HL-60/S4 (cell line): ENCODE measurements around the gene TMEM130.

Source experiments
- in situ Hi-C: fragments of 300-500 bp; cut with MboI; formaldehyde crosslinking; loops from 2 replicates; pipeline ENCODE4 v1.14.3; 2022; ENCODE audit warnings: low sequenced_read_pairs

TMEM130 gene

GRCh38 chr7:98842552-98842951, 27.3 kb downstream of the TMEM130 start:
- in situ Hi-C loops: loop anchor here (5.0 kb wide), 1 partner anchor 410 kb away; no protein-coding TSS in a partner anchor

DNA sequence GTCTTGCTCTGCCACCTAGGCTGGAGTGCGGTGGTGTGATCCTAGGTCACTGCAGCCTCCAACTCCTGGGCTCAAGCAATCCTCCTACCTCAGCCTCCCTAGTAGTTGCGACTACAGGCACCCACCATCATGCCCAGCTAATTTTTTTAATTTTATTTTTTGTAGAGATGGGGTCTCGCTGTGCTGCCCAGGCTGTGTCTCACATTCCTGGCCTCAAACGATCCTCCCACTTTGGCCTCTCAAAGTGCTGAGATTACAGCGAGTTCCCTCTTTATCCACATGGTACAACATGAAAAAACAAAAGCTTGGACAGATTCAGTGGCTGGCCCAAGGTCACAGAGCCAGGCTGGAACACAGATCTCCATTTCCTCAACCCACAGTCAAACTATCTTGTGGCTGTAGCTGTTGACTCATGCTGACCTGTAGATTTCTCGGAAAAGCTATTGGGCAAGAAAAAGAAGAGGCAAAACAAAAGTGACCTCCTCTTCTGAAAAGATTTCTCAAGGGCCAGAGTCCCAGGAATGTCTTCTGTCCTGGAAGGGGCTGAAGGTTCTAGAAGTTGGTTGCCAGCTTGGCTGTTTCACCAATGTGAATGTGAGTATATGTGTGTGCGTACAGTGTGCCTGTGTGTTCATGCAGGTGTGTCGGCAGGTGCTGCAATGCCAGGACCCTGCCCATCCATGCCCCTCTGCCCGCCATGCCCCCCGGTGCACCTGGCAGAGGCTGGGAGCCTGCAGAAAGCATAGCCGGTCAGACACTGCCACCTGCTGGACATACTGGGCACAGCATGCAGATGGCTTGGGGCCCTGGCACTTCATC, 28.4 kb downstream of the TMEM130 start:
- in situ Hi-C loops: loop anchor here (5.0 kb wide), 1 partner anchor 409 kb away; no protein-coding TSS in a partner anchor

GRCh38 chr7:98840722-98841121, 29.1 kb downstream of the TMEM130 start:
- in situ Hi-C loops: loop anchor here (5.0 kb wide), 1 partner anchor 408 kb away; no protein-coding TSS in a partner anchor

DNA sequence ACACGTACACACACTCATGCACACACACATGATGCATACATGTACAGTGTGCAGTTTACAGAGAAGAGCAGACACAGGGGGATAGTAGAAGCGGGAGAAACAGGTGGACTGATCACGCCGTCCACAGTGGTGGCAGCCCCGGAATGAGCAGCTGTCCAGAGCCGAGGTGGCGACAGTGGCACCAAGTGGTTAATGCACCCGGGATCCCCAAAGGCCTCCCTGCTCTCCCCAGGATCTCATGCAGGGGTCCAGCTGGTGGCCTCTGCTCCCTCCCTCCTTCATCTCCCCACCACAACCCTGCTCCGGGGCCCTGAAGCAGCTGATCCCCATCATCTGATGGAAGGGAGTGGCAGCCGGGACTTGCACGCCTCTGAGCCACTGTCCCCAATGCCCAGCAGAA, 29.7 kb downstream of the TMEM130 start:
- in situ Hi-C loops: loop anchor here (5.0 kb wide), 1 partner anchor 408 kb away; no protein-coding TSS in a partner anchor

- in situ Hi-C loops: no loop called here
Observed at GRCh38 chr7:98837630-98837972, 32.2 kb downstream of the TMEM130 start.

DNA sequence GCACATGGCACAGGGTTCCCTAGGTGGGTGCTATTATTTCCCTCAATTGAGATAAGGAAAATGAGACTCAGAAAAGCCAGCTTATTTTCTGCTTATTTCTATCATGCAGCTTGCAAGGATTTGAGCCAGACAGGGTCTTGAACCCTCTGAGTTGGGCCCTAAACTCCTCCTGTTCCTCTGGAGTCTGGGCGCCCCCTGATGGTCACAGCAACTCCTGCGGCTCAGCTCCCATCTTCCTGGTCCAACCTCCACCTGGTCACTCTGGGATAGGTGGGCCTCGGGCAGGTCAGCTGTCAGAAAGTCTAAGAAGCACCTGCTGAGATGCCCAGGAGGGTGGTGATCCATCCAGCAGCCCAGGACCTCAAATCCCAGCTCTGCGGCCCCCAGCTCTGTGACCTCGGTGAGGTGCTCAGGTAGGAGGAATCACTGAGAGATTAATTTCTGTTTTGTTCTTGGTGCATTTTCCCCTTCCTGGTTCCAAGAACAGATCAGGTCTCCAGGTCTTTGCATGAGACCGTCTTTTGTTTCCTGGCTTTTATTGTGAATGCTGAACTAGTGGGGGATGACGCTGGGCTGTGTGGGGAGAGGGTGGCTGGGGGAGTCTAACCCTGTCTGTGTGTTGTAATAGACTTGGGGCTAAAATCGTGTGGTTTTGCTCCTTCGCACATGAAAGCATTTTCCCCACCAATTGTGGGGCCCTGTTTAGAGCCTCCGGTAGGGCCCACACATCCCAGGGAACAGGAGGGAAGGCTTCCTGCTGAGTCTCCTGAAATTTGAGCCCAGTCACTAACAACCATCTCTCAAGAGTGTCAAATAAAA, 32.8 kb downstream of the TMEM130 start:
- in situ Hi-C loops: no loop called here

- in situ Hi-C loops: no loop called here
Observed at GRCh38 chr7:98834949-98835348, 34.9 kb downstream of the TMEM130 start.

- in situ Hi-C loops: no loop called here
Observed at GRCh38 chr7:98833022-98833421, 36.8 kb downstream of the TMEM130 start.

DNA sequence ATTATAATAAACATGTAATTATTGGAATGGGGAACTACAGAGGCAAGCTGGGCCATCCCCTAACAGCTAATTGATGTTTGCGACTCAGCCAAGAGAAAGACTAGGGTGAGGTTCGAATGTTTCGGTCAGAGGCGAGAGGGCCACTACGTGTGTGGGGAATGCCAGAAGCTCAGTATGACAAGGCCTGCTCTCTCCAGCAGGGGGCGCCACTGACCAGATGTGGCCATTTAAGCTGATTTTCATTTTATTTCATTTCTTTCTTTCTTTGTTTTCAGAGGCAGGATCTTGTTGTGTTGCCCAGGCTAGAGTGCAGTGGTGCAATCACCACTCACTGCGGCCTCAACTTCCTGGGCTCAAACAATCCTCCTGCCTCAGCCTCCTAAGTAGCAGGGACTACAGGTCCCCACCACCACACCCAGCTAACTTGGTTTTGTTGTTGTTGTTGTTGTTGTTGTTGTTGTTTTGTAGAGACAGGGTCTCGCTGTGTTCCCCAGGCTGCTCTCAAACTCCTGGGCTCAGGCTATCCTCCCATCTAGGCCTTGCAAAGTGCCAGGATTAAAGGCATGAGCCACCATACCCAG, 38.1 kb downstream of the TMEM130 start:
- in situ Hi-C loops: no loop called here

GRCh38 chr7:98830972-98831548, 38.8 kb downstream of the TMEM130 start:
- in situ Hi-C loops: no loop called here

- in situ Hi-C loops: no loop called here
Observed at GRCh38 chr7:98828368-98828767, 41.4 kb downstream of the TMEM130 start.

DNA sequence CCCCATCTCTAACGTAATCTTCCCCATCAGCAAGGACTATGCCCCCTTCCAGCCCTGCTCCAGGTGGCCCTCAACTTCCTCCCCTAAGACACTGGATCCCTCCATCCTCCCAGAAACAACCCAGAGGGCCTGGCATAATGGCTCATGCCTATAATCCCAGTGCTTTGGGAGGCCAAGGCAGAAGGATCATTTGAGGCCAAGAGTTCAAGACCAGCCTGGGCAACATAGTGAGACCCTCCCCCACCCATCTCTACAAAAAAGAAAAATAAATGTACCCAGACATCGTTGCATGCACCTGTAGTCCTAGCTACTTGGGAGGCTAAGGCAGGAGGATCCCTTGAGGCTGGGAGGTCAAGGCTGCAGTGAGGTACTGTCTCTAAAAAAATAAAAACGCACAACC, 42.6 kb downstream of the TMEM130 start:
- in situ Hi-C loops: no loop called here

- in situ Hi-C loops: no loop called here
Observed at GRCh38 chr7:98826811-98827231, 43.0 kb downstream of the TMEM130 start.

- in situ Hi-C loops: no loop called here
Observed at GRCh38 chr7:98826387-98826786, 43.4 kb downstream of the TMEM130 start.

GRCh38 chr7:98823226-98823625, 46.6 kb downstream of the TMEM130 start:
- in situ Hi-C loops: no loop called here

GRCh38 chr7:98821348-98821747, 48.5 kb downstream of the TMEM130 start:
- in situ Hi-C loops: no loop called here

- in situ Hi-C loops: no loop called here
Observed at GRCh38 chr7:98816967-98817710, 52.7 kb downstream of the TMEM130 start.

DNA sequence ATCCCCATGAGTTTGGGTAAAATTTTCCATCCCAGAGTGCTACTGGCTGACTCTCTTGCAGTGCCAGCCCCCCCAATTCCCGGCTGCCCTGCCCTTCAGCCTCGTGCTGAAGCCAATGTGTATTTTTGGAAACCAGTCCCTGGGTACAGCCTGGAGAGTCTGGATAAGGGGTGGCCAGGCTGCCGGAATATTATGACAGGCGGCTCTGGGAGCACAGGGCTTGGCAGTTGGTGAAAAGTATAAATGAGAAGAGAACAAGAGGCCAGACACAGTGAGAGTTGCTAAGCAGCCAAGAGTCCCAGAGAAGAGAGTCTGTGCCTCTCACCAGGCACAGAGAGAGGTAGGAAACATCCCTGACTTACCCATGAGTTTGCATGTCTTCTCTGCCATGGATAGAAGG, 53.6 kb downstream of the TMEM130 start:
- in situ Hi-C loops: no loop called here

GRCh38 chr7:98815313-98815712, 54.5 kb downstream of the TMEM130 start:
- in situ Hi-C loops: no loop called here

DNA sequence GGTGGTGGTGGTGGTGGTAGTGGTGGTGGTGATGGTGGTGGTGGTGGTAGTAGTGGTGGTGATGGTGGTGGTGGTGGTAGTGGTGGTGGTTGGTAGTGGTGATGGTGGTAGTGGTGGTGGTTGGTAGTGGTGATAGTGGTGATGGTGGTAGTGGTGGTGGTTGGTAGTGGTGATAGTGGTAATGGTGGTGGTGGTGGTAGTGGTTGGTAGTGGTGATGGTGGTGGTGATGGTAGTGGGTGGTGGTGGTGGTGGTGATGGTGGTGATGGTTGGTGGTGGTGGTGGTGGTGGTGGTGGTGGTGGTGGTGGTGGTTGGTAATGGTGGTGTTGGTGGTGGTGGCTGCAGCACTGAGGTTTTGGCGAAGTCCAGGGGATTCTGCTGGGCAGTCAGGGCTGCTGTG, 58.5 kb downstream of the TMEM130 start:
- in situ Hi-C loops: no loop called here
